ENCODE measurements around the gene CTNNA1.

DNA sequence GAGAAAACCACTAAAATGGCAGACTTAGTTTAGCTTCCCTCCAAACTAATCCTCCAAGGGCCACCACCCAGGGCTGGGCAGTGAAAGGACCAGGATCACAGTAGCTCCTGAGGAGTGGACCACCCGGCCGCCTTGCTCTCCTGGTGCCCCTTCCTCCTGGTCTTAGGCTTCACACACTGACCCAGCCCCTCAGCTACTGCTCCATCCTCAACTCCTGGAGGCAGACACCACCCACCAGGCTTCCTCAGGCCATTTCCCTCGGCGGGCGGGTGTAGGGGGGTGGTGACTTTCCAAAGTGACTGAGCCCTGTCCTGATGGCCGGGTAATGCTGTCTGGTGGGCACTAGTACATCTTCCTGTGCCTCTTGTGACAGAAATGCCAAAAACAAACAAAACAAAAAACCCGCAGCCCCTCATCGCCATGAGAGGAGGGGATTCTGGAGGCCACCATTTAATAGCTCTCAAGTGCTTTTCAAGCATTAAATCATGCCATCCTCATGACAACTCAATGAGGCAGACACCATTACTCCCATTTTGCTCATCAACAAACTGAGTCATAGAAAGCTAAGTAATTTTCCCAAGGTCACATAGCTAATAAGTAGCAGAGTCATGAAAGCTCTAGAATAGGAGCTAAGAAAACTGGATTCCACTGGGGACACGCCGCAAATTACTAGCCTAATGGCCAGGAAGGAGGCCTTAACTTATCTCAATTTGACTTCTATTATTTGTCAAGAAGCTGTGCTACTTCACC lies 213.2 kb downstream of the CTNNA1 start:
- TF ChIP-seq, protein P1, sequence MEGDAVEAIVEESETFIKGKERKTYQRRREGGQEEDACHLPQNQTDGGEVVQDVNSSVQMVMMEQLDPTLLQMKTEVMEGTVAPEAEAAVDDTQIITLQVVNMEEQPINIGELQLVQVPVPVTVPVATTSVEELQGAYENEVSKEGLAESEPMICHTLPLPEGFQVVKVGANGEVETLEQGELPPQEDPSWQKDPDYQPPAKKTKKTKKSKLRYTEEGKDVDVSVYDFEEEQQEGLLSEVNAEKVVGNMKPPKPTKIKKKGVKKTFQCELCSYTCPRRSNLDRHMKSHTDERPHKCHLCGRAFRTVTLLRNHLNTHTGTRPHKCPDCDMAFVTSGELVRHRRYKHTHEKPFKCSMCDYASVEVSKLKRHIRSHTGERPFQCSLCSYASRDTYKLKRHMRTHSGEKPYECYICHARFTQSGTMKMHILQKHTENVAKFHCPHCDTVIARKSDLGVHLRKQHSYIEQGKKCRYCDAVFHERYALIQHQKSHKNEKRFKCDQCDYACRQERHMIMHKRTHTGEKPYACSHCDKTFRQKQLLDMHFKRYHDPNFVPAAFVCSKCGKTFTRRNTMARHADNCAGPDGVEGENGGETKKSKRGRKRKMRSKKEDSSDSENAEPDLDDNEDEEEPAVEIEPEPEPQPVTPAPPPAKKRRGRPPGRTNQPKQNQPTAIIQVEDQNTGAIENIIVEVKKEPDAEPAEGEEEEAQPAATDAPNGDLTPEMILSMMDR (IDR thresholded peaks at IDR 0.05) = no peak
- no peak for TF ChIP-seq POLR2A (IDR thresholded peaks at IDR 0.05)
